ENCODE data around the gene PGK1. TPM values are rescaled to one million over a fixed set of nuclear protein-coding genes. Genes with fewer than 3 reads are reported as not detected.

The PGK1 gene
- total RNA-seq, 1 experiment from 2014 or later, result 607 TPM

DNA sequence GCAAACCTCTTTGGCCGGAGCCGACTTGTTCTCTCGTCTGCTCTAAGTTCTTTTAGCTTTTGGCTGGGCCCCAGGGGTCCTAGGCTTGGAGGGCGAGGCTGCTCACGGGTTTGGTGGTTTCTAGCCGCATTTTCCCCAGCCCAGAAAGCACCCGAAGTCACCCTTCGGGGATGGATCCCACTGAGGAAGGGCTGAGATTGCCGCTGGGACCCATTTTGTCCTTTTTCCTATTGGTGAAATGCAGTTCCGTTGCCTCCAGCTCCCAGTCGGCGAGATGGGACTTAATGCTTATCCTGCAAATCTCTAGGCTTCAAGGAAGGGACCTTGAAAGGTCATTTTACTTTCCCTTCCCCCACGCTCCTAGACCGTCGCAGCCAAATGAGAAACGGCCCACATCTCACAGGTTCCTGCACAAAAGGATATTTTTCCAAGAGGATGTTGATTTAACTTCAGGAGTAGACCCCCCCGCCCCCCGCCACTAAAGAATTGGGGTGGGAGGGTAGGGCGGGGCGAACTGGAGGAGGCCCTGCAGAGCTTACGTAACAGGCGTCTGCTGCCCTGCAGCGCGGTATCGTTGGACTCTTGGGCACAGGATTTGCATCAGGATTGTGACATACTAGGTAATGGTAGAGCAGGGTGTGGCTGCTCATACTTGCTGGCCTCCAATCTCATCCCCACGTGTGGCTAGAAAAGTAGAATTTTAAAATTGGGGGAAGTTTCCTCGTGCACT is 564 bp downstream of the PGK1 start:
- H3K36me3 Mint-ChIP-seq, result peaks cover 37% of the 10 kb centered on the region
- H3K27me3 Mint-ChIP-seq (ENCODE audit: low read depth), result 0 out of 2 replicates have a peak, but pooled peaks cover under 1% of the 10 kb centered on the region
- H3K9me3 Mint-ChIP-seq, result no peaks in the 10 kb centered on the region
- H3K4me1 Mint-ChIP-seq, result peaks cover 38% of the 10 kb centered on the region
- peak overlapping the region; percentile 93 for H3K27ac Mint-ChIP-seq
- H3K4me3 Mint-ChIP-seq, result peak overlapping the region; percentile 96
- no peak for ATAC-seq
- TF ChIP-seq, protein P1, sequence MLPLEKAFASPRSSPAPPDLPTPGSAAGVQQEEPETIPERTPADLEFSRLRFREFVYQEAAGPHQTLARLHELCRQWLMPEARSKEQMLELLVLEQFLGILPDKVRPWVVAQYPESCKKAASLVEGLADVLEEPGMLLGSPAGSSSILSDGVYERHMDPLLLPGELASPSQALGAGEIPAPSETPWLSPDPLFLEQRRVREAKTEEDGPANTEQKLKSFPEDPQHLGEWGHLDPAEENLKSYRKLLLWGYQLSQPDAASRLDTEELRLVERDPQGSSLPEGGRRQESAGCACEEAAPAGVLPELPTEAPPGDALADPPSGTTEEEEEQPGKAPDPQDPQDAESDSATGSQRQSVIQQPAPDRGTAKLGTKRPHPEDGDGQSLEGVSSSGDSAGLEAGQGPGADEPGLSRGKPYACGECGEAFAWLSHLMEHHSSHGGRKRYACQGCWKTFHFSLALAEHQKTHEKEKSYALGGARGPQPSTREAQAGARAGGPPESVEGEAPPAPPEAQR (CRISPR knock-in tag; IDR thresholded peaks at IDR 0.05), result no peak
- TF ChIP-seq RELA (CRISPR knock-in tag; IDR thresholded peaks at IDR 0.05; ENCODE audit: borderline replicate concordance) (no peak), GTF2I (CRISPR knock-in tag; conservative IDR thresholded peaks at IDR 0.05) (no peak), GABPB1 (CRISPR knock-in tag; IDR thresholded peaks at IDR 0.05) (0 out of 2 replicates have a peak, but pooled peaks have one; percentile 21), TCF7 (CRISPR knock-in tag; IDR thresholded peaks at IDR 0.05; ENCODE audit: low read depth) (no peak)
- TF ChIP-seq, protein P2, sequence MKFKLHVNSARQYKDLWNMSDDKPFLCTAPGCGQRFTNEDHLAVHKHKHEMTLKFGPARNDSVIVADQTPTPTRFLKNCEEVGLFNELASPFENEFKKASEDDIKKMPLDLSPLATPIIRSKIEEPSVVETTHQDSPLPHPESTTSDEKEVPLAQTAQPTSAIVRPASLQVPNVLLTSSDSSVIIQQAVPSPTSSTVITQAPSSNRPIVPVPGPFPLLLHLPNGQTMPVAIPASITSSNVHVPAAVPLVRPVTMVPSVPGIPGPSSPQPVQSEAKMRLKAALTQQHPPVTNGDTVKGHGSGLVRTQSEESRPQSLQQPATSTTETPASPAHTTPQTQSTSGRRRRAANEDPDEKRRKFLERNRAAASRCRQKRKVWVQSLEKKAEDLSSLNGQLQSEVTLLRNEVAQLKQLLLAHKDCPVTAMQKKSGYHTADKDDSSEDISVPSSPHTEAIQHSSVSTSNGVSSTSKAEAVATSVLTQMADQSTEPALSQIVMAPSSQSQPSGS (CRISPR knock-in tag; IDR thresholded peaks at IDR 0.05; ENCODE audit: borderline replicate concordance, low read depth), result no peak
- TF ChIP-seq, protein P3, sequence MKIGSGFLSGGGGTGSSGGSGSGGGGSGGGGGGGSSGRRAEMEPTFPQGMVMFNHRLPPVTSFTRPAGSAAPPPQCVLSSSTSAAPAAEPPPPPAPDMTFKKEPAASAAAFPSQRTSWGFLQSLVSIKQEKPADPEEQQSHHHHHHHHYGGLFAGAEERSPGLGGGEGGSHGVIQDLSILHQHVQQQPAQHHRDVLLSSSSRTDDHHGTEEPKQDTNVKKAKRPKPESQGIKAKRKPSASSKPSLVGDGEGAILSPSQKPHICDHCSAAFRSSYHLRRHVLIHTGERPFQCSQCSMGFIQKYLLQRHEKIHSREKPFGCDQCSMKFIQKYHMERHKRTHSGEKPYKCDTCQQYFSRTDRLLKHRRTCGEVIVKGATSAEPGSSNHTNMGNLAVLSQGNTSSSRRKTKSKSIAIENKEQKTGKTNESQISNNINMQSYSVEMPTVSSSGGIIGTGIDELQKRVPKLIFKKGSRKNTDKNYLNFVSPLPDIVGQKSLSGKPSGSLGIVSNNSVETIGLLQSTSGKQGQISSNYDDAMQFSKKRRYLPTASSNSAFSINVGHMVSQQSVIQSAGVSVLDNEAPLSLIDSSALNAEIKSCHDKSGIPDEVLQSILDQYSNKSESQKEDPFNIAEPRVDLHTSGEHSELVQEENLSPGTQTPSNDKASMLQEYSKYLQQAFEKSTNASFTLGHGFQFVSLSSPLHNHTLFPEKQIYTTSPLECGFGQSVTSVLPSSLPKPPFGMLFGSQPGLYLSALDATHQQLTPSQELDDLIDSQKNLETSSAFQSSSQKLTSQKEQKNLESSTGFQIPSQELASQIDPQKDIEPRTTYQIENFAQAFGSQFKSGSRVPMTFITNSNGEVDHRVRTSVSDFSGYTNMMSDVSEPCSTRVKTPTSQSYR (CRISPR knock-in tag; IDR thresholded peaks at IDR 0.05), result 0 out of 2 replicates have a peak, but pooled peaks have one; percentile 11
- TF ChIP-seq, protein P4, sequence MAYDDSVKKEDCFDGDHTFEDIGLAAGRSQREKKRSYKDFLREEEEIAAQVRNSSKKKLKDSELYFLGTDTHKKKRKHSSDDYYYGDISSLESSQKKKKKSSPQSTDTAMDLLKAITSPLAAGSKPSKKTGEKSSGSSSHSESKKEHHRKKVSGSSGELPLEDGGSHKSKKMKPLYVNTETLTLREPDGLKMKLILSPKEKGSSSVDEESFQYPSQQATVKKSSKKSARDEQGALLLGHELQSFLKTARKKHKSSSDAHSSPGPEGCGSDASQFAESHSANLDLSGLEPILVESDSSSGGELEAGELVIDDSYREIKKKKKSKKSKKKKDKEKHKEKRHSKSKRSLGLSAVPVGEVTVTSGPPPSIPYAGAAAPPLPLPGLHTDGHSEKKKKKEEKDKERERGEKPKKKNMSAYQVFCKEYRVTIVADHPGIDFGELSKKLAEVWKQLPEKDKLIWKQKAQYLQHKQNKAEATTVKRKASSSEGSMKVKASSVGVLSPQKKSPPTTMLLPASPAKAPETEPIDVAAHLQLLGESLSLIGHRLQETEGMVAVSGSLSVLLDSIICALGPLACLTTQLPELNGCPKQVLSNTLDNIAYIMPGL (CRISPR knock-in tag; IDR thresholded peaks at IDR 0.05), result no peak
- POLR2A ChIA-PET, result no interaction called here
- peak; percentile 17 for DNase-seq (ENCODE audit: low spot score)
- CTCF ChIA-PET, result no interaction called here

DNA sequence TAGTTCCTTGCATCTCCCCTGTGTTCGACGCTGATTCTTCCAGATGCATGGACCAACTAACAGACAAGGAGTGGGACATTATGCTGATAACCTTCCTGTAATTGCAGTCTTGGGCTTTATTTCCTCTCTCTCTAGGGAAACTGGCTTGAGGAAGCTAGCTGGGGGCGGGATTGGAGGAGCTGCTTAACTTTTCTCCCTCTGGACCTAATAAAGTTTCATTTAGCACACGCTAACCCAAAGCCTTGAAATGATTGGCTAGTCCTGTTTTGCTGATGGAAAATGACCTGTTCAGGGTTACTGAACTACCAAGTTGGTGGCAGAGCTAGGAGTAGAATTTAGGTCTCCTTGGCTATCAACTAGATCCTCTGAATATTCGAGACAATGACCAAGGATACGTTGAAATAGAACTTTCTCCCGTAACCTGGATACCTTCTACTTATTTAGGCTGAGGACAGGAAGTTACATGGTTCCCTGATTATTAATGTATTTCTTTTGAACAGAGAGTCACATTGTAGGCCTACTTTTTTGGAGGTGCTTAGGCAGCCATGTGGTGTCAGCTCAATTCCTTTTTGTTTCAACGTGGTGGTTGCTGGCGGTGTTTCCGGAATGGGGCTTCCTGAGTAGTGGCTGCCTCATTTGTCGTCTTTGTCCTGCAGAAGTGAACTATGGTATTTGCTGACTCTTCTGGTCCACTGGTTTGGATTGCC is 2.0 kb downstream of the PGK1 start:
- CTCF ChIA-PET, result no interaction called here
- Mint-ChIP-seq H3K36me3 (peaks cover 40% of the 10 kb centered on the region), H3K4me1 (peaks cover 40% of the 10 kb centered on the region), H3K27me3 (ENCODE audit: low read depth) (no peaks in the 10 kb centered on the region), H3K4me3 (peak overlapping the region; percentile 96), H3K9me3 (no peaks in the 10 kb centered on the region), H3K27ac (peak overlapping the region; percentile 84; the same call in 1 of the 2 replicates)
- DNase-seq (ENCODE audit: low spot score), result no peak
- ATAC-seq, result no peak
- POLR2A ChIA-PET, result no interaction called here
- TF ChIP-seq ZNF121 (CRISPR knock-in tag; IDR thresholded peaks at IDR 0.05) (no peak), GTF2I (CRISPR knock-in tag; conservative IDR thresholded peaks at IDR 0.05) (no peak), ZBTB21 (CRISPR knock-in tag; IDR thresholded peaks at IDR 0.05; ENCODE audit: borderline replicate concordance) (no peak), TEAD4 (CRISPR knock-in tag; IDR thresholded peaks at IDR 0.05) (no peak), TCF7 (CRISPR knock-in tag; IDR thresholded peaks at IDR 0.05; ENCODE audit: low read depth) (no peak), SP1 (CRISPR knock-in tag; conservative IDR thresholded peaks at IDR 0.05) (no peak)
- TF ChIP-seq, protein P5, sequence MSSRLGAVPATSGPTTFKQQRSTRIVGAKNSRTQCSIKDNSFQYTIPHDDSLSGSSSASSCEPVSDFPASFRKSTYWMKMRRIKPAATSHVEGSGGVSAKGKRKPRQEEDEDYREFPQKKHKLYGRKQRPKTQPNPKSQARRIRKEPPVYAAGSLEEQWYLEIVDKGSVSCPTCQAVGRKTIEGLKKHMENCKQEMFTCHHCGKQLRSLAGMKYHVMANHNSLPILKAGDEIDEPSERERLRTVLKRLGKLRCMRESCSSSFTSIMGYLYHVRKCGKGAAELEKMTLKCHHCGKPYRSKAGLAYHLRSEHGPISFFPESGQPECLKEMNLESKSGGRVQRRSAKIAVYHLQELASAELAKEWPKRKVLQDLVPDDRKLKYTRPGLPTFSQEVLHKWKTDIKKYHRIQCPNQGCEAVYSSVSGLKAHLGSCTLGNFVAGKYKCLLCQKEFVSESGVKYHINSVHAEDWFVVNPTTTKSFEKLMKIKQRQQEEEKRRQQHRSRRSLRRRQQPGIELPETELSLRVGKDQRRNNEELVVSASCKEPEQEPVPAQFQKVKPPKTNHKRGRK (CRISPR knock-in tag; IDR thresholded peaks at IDR 0.05; ENCODE audit: borderline replicate concordance), result no peak
- TF ChIP-seq, protein P6, sequence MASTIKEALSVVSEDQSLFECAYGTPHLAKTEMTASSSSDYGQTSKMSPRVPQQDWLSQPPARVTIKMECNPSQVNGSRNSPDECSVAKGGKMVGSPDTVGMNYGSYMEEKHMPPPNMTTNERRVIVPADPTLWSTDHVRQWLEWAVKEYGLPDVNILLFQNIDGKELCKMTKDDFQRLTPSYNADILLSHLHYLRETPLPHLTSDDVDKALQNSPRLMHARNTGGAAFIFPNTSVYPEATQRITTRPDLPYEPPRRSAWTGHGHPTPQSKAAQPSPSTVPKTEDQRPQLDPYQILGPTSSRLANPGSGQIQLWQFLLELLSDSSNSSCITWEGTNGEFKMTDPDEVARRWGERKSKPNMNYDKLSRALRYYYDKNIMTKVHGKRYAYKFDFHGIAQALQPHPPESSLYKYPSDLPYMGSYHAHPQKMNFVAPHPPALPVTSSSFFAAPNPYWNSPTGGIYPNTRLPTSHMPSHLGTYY (CRISPR knock-in tag; IDR thresholded peaks at IDR 0.05), result no peak
- TF ChIP-seq, protein P7, sequence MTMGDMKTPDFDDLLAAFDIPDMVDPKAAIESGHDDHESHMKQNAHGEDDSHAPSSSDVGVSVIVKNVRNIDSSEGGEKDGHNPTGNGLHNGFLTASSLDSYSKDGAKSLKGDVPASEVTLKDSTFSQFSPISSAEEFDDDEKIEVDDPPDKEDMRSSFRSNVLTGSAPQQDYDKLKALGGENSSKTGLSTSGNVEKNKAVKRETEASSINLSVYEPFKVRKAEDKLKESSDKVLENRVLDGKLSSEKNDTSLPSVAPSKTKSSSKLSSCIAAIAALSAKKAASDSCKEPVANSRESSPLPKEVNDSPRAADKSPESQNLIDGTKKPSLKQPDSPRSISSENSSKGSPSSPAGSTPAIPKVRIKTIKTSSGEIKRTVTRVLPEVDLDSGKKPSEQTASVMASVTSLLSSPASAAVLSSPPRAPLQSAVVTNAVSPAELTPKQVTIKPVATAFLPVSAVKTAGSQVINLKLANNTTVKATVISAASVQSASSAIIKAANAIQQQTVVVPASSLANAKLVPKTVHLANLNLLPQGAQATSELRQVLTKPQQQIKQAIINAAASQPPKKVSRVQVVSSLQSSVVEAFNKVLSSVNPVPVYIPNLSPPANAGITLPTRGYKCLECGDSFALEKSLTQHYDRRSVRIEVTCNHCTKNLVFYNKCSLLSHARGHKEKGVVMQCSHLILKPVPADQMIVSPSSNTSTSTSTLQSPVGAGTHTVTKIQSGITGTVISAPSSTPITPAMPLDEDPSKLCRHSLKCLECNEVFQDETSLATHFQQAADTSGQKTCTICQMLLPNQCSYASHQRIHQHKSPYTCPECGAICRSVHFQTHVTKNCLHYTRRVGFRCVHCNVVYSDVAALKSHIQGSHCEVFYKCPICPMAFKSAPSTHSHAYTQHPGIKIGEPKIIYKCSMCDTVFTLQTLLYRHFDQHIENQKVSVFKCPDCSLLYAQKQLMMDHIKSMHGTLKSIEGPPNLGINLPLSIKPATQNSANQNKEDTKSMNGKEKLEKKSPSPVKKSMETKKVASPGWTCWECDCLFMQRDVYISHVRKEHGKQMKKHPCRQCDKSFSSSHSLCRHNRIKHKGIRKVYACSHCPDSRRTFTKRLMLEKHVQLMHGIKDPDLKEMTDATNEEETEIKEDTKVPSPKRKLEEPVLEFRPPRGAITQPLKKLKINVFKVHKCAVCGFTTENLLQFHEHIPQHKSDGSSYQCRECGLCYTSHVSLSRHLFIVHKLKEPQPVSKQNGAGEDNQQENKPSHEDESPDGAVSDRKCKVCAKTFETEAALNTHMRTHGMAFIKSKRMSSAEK (CRISPR knock-in tag; IDR thresholded peaks at IDR 0.05; ENCODE audit: borderline replicate concordance), result no peak

Data from WTC11 (cell line).